GM12872 (cell line): ENCODE data around the gene INPP4B.

ENCODE experiments used
- CTCF ChIP-seq: IDR thresholded peaks from 3 replicates; pipeline ENCODE4 v1.5.1; 2011; ENCODE audit warnings: low read depth, mild to moderate bottlenecking, low read length, moderate library complexity; ENCODE audit not compliant: insufficient read depth

The INPP4B gene

GRCh38 chr4:142120921-142121320 is 725.2 kb downstream of the INPP4B start:
- no peak for TF ChIP-seq CTCF

- no peak for TF ChIP-seq CTCF
These were observed 733.6 kb downstream of the INPP4B start for GRCh38 chr4:142112451-142112850.

GRCh38 chr4:142110136-142110535 is 736.0 kb downstream of the INPP4B start:
- TF ChIP-seq CTCF: no peak

GRCh38 chr4:142104041-142104440 is 742.1 kb downstream of the INPP4B start:
- no peak for TF ChIP-seq CTCF

- TF ChIP-seq CTCF: no peak
These were observed 744.7 kb downstream of the INPP4B start for GRCh38 chr4:142101401-142101800.

- TF ChIP-seq CTCF: no peak
These were observed 745.2 kb downstream of the INPP4B start for GRCh38 chr4:142100941-142101340.

- no peak for TF ChIP-seq CTCF
These were observed 747.1 kb downstream of the INPP4B start for GRCh38 chr4:142098900-142099545.
